HepG2 (cell line): ENCODE measurements around the gene TOR4A. TPM values are rescaled to one million over a fixed set of nuclear protein-coding genes. Genes with fewer than 3 reads are reported as not detected.

Experiments
- AKAP8 ChIP-seq: sonication (generic); formaldehyde crosslinking; IDR thresholded peaks from 2 replicates; pipeline ENCODE4 v1.5.1; 2020; ENCODE audit warnings: mild to moderate bottlenecking, missing genetic modification reagents
- FOSL1 ChIP-seq: sonication (generic); formaldehyde crosslinking; IDR thresholded peaks from 2 replicates; pipeline ENCODE4 v1.9.0; 2021; ENCODE audit warnings: missing genetic modification reagents, borderline replicate concordance
- FOXO1 ChIP-seq: sonication (generic); formaldehyde crosslinking; IDR thresholded peaks from 2 replicates; pipeline ENCODE4 v1.4.0; 2020; ENCODE audit warnings: missing genetic modification reagents
- GPN1 ChIP-seq: sonication (generic); formaldehyde crosslinking; IDR thresholded peaks from 2 replicates; pipeline ENCODE4 v1.5.1; 2020; ENCODE audit warnings: missing genetic modification reagents, borderline replicate concordance
- GZF1 ChIP-seq: sonication (generic); formaldehyde crosslinking; IDR thresholded peaks from 2 replicates; pipeline ENCODE4 v1.5.1; 2020; ENCODE audit warnings: mild to moderate bottlenecking, missing genetic modification reagents
- ISX ChIP-seq: sonication (generic); formaldehyde crosslinking; conservative IDR thresholded peaks from 2 replicates; pipeline ENCODE4 v1.5.0; 2020; ENCODE audit warnings: missing genetic modification reagents
- RCOR2 ChIP-seq: IDR thresholded peaks from 2 replicates; pipeline ENCODE4 v1.6.1; 2016; ENCODE audit warnings: missing biosample characterization, missing genetic modification reagents
- SALL2 ChIP-seq: sonication (generic); formaldehyde crosslinking; IDR thresholded peaks from 2 replicates; pipeline ENCODE4 v1.8.1; 2023; ENCODE audit warnings: mild to moderate bottlenecking, missing genetic modification reagents, inconsistent platforms
- SP140L ChIP-seq: sonication (generic); formaldehyde crosslinking; IDR thresholded peaks from 2 replicates; pipeline ENCODE4 v1.4.0; 2020; ENCODE audit warnings: missing genetic modification reagents, borderline replicate concordance
- TAF15 ChIP-seq: fragments of 200-400 bp; formaldehyde crosslinking; IDR thresholded peaks from one replicate; pipeline ENCODE4 v1.6.1; 2018; ENCODE audit warnings: mild to moderate bottlenecking, low read depth, low read length; ENCODE audit not compliant: poor library complexity, severe bottlenecking
- TSC22D2 ChIP-seq: sonication (generic); formaldehyde crosslinking; IDR thresholded peaks from 2 replicates; pipeline ENCODE4 v1.5.1; 2020; ENCODE audit warnings: missing genetic modification reagents, mild to moderate bottlenecking, borderline replicate concordance
- U2AF1 ChIP-seq: fragments of 200-400 bp; formaldehyde crosslinking; optimal IDR thresholded peaks from 2 replicates; pipeline ENCODE3; 2017; ENCODE audit warnings: mild to moderate bottlenecking, low read depth, low read length
- U2AF2 ChIP-seq: fragments of 200-400 bp; formaldehyde crosslinking; IDR thresholded peaks from 2 replicates; pipeline ENCODE4 v1.6.1; 2017; ENCODE audit warnings: low read depth, mild to moderate bottlenecking, low read length
- YEATS2 ChIP-seq: sonication (generic); formaldehyde crosslinking; IDR thresholded peaks from 2 replicates; pipeline ENCODE4 v1.4.0; 2020; ENCODE audit warnings: missing genetic modification reagents, borderline replicate concordance
- ZC3H13 ChIP-seq: sonication (generic); formaldehyde crosslinking; IDR thresholded peaks from 2 replicates; pipeline ENCODE4 v1.8.1; 2023; ENCODE audit warnings: mild to moderate bottlenecking, missing genetic modification reagents, moderate library complexity
- ZNF367 ChIP-seq: sonication (generic); formaldehyde crosslinking; IDR thresholded peaks from 2 replicates; pipeline ENCODE4 v1.4.0; 2020; ENCODE audit warnings: missing genetic modification reagents, borderline replicate concordance
- ZNF558 ChIP-seq: sonication (generic); formaldehyde crosslinking; IDR thresholded peaks from 2 replicates; pipeline ENCODE4 v1.9.0; 2022; ENCODE audit warnings: mild to moderate bottlenecking, missing genetic modification reagents, borderline replicate concordance
- ZNF598 ChIP-seq: sonication (generic); formaldehyde crosslinking; IDR thresholded peaks from 2 replicates; pipeline ENCODE4 v1.5.1; 2020; ENCODE audit warnings: mild to moderate bottlenecking, missing genetic modification reagents, borderline replicate concordance
- ZNF710 ChIP-seq: sonication (generic); formaldehyde crosslinking; IDR thresholded peaks from 2 replicates; pipeline ENCODE4 v1.5.0; 2020; ENCODE audit warnings: mild to moderate bottlenecking, missing genetic modification reagents, borderline replicate concordance
- ZNF720 ChIP-seq: sonication (generic); formaldehyde crosslinking; IDR thresholded peaks from 2 replicates; pipeline ENCODE4 v1.4.0; 2020; ENCODE audit warnings: missing genetic modification reagents
- ZNF766 ChIP-seq: sonication (generic); formaldehyde crosslinking; IDR thresholded peaks from 2 replicates; pipeline ENCODE4 v1.5.0; 2020; ENCODE audit warnings: missing genetic modification reagents, borderline replicate concordance
- polyA plus RNA-seq, 8 experiments: library from polyadenylated mRNA; depleted of rRNA in 3 of 8; stranded (reverse) in 7 of 8; unstranded in 1 of 8; fragments of >200 nt; fragmentation: Illumina TruSeq in 4 of 8; extraction: Trizol in 4 of 8; gene quantifications; 2 replicates each; pipeline versions ENCODE4 v1.2.1 to v1.2.3, GENCODE V29; 2011 to 2016; ENCODE audit warnings: low read depth in 4 of 8, missing spikeins in 1 of 8, mixed read lengths in 1 of 8; ENCODE audit not compliant: insufficient read depth in 1 of 8
- total RNA-seq, 5 experiments: library from RNA; depleted of rRNA; stranded (reverse); fragments of >200 nt; fragmentation: Illumina TruSeq; extraction: Trizol; gene quantifications; 2 replicates each; pipeline ENCODE4 v1.2.3, GENCODE V29; 2016; ENCODE audit warnings: low read depth in 1 of 5
- TF ChIP-seq, protein P1 (sequence below): sonication (generic); formaldehyde crosslinking; IDR thresholded peaks from 2 replicates; pipeline ENCODE4 v1.4.0; 2020; ENCODE audit warnings: mild to moderate bottlenecking, low read depth, missing genetic modification reagents
- TF ChIP-seq, protein P2 (sequence below): sonication (generic); formaldehyde crosslinking; conservative IDR thresholded peaks from 2 replicates; pipeline ENCODE4 v1.5.0; 2020; ENCODE audit warnings: missing genetic modification reagents
- TF ChIP-seq, protein P3 (sequence below): sonication (generic); formaldehyde crosslinking; IDR thresholded peaks from 2 replicates; pipeline ENCODE4 v1.4.0; 2020; ENCODE audit warnings: missing genetic modification reagents; ENCODE audit errors: not compliant biosample characterization

TOR4A gene
- total and polyA plus RNA-seq, 2 of the 13 experiments (the other 11 are each of a cell fraction or from before 2014, with no cell fraction given) = 11.1 to 14.2 TPM

DNA sequence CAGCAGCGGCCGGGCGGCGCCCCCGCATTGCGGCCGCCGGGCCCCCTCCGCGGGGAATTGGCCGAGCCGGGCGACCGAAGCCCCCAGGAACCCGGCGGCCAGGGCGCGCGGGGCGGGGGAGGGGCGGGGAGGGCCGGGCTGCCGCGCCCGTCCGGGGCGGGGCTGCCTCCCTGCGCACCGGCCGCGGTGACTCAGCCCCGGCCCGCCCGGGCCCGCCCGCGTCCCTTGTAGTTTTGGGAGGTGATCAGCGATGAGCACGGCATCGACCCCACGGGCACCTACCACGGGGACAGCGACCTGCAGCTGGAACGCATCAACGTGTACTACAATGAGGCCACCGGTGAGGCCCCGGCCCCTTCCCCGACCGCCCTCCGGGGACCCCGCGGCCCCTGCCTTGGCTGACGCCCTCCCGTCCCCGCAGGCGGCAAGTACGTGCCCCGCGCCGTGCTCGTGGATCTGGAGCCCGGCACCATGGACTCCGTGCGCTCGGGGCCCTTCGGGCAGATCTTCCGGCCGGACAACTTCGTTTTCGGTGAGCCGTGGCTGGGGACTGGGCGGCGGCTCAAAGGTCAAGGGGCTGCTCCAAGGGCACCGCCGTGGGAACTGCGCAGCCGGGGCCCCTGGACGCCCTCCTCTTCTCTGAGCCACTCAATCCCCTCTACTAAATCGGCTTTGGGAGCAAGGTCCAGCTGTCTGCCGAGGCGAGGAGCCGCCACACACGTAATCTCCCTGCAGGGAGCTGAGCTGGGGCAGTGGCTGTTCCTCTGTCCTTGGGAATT lies 35.8 kb upstream of the TOR4A start (continued):
- TF ChIP-seq, protein P1, sequence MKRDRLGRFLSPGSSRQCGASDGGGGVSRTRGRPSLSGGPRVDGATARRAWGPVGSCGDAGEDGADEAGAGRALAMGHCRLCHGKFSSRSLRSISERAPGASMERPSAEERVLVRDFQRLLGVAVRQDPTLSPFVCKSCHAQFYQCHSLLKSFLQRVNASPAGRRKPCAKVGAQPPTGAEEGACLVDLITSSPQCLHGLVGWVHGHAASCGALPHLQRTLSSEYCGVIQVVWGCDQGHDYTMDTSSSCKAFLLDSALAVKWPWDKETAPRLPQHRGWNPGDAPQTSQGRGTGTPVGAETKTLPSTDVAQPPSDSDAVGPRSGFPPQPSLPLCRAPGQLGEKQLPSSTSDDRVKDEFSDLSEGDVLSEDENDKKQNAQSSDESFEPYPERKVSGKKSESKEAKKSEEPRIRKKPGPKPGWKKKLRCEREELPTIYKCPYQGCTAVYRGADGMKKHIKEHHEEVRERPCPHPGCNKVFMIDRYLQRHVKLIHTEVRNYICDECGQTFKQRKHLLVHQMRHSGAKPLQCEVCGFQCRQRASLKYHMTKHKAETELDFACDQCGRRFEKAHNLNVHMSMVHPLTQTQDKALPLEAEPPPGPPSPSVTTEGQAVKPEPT (CRISPR knock-in tag) = 0 out of 2 replicates have a peak, but pooled peaks have one; percentile 23
- TF ChIP-seq ZNF367 (CRISPR knock-in tag) = no peak; the same call in 1 of the 2 replicates
- TF ChIP-seq GZF1 (CRISPR knock-in tag) = 0 out of 2 replicates have a peak, but pooled peaks have one; percentile 26
- TF ChIP-seq YEATS2 (CRISPR knock-in tag) = no peak
- TF ChIP-seq GPN1 = no peak
- no peak for TF ChIP-seq ZNF766 (CRISPR knock-in tag)
- no peak for TF ChIP-seq FOXO1 (CRISPR knock-in tag)
- TF ChIP-seq SALL2 (CRISPR knock-in tag) = no peak
- no peak for TF ChIP-seq TSC22D2 (CRISPR knock-in tag)
- TF ChIP-seq SP140L (CRISPR knock-in tag) = no peak
- no peak for TF ChIP-seq AKAP8 (CRISPR knock-in tag)
- no peak for TF ChIP-seq RCOR2 (CRISPR knock-in tag)
- peak; percentile 91 for TF ChIP-seq U2AF1
- no peak for TF ChIP-seq TAF15
- TF ChIP-seq FOSL1 (CRISPR knock-in tag) = peak; percentile 16; the same call in 1 of the 2 replicates
- TF ChIP-seq U2AF2 = no peak
- TF ChIP-seq ZC3H13 = peak; percentile 41; the same call in 1 of the 2 replicates
- TF ChIP-seq, protein P2, sequence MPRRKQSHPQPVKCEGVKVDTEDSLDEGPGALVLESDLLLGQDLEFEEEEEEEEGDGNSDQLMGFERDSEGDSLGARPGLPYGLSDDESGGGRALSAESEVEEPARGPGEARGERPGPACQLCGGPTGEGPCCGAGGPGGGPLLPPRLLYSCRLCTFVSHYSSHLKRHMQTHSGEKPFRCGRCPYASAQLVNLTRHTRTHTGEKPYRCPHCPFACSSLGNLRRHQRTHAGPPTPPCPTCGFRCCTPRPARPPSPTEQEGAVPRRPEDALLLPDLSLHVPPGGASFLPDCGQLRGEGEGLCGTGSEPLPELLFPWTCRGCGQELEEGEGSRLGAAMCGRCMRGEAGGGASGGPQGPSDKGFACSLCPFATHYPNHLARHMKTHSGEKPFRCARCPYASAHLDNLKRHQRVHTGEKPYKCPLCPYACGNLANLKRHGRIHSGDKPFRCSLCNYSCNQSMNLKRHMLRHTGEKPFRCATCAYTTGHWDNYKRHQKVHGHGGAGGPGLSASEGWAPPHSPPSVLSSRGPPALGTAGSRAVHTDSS (CRISPR knock-in tag) = no peak
- TF ChIP-seq ZNF598 (CRISPR knock-in tag) = no peak; the same call in 1 of the 2 replicates
- no peak for TF ChIP-seq ZNF558 (CRISPR knock-in tag)
- TF ChIP-seq ISX (CRISPR knock-in tag) = no peak
- peak; percentile 14 for TF ChIP-seq ZNF710 (CRISPR knock-in tag)
- no peak for TF ChIP-seq ZNF720
- TF ChIP-seq, protein P3, sequence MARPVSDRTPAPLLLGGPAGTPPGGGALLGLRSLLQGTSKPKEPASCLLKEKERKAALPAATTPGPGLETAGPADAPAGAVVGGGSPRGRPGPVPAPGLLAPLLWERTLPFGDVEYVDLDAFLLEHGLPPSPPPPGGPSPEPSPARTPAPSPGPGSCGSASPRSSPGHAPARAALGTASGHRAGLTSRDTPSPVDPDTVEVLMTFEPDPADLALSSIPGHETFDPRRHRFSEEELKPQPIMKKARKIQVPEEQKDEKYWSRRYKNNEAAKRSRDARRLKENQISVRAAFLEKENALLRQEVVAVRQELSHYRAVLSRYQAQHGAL (CRISPR knock-in tag) = no peak
